HepG2 (cell line): ENCODE results near the gene CAMK2D. TPM values are rescaled to one million over a fixed set of nuclear protein-coding genes. Genes with fewer than 3 reads are reported as not detected.

ENCODE experiments used
- ELF1 ChIP-seq: sonication (generic); formaldehyde crosslinking; IDR thresholded peaks from 2 replicates; pipeline ENCODE4 v1.4.0; 2020; ENCODE audit warnings: missing genetic modification reagents
- FOSL1 ChIP-seq: sonication (generic); formaldehyde crosslinking; IDR thresholded peaks from 2 replicates; pipeline ENCODE4 v1.9.0; 2021; ENCODE audit warnings: missing genetic modification reagents, borderline replicate concordance
- FUBP1 ChIP-seq: sonication (generic); formaldehyde crosslinking; IDR thresholded peaks from 2 replicates; pipeline ENCODE4 v1.5.1; 2020; ENCODE audit warnings: missing genetic modification reagents, mild to moderate bottlenecking, borderline replicate concordance
- GLI4 ChIP-seq: sonication (generic); formaldehyde crosslinking; IDR thresholded peaks from 2 replicates; pipeline ENCODE4 v1.5.1; 2020; ENCODE audit warnings: missing genetic modification reagents, mild to moderate bottlenecking, moderate library complexity, borderline replicate concordance
- MEF2D ChIP-seq: sonication (generic); formaldehyde crosslinking; IDR thresholded peaks from 2 replicates; pipeline ENCODE4 v1.5.1; 2020; ENCODE audit warnings: mild to moderate bottlenecking, missing genetic modification reagents
- MEIS2 ChIP-seq: sonication (generic); formaldehyde crosslinking; IDR thresholded peaks from 2 replicates; pipeline ENCODE4 v1.9.0; 2021; ENCODE audit warnings: mild to moderate bottlenecking, missing genetic modification reagents
- MTA3 ChIP-seq: sonication (generic); formaldehyde crosslinking; IDR thresholded peaks from 2 replicates; pipeline ENCODE4 v1.4.0; 2020; ENCODE audit warnings: missing genetic modification reagents
- NFRKB ChIP-seq: fragments of 450-650 bp; IDR thresholded peaks from 2 replicates; pipeline ENCODE4 v1.6.1; 2017
- SALL2 ChIP-seq: sonication (generic); formaldehyde crosslinking; IDR thresholded peaks from 2 replicates; pipeline ENCODE4 v1.8.1; 2023; ENCODE audit warnings: mild to moderate bottlenecking, missing genetic modification reagents, inconsistent platforms
- SMAD1 ChIP-seq: sonication (generic); formaldehyde crosslinking; IDR thresholded peaks from 2 replicates; pipeline ENCODE4 v1.4.0; 2020; ENCODE audit warnings: missing genetic modification reagents, low read depth, mild to moderate bottlenecking, borderline replicate concordance
- SP4 ChIP-seq: sonication (generic); formaldehyde crosslinking; IDR thresholded peaks from 2 replicates; pipeline ENCODE4 v1.8.1; 2023; ENCODE audit warnings: mild to moderate bottlenecking, missing genetic modification reagents
- SRSF9 ChIP-seq: fragments of 200-400 bp; formaldehyde crosslinking; IDR thresholded peaks from 2 replicates; pipeline ENCODE4 v1.6.1; 2018; ENCODE audit warnings: borderline replicate concordance, mild to moderate bottlenecking, low read depth, low read length; ENCODE audit not compliant: insufficient read depth, poor library complexity, severe bottlenecking
- TSC22D2 ChIP-seq: sonication (generic); formaldehyde crosslinking; IDR thresholded peaks from 2 replicates; pipeline ENCODE4 v1.5.1; 2020; ENCODE audit warnings: missing genetic modification reagents, mild to moderate bottlenecking, borderline replicate concordance
- ZBTB8A ChIP-seq: sonication (generic); formaldehyde crosslinking; IDR thresholded peaks from 2 replicates; pipeline ENCODE4 v1.4.0; 2020; ENCODE audit warnings: mild to moderate bottlenecking, low read depth, missing genetic modification reagents, borderline replicate concordance
- ZC3H13 ChIP-seq: sonication (generic); formaldehyde crosslinking; IDR thresholded peaks from 2 replicates; pipeline ENCODE4 v1.8.1; 2023; ENCODE audit warnings: mild to moderate bottlenecking, missing genetic modification reagents, moderate library complexity
- ZFP62 ChIP-seq: sonication (generic); formaldehyde crosslinking; IDR thresholded peaks from 2 replicates; pipeline ENCODE4 v1.4.0; 2020; ENCODE audit warnings: missing genetic modification reagents
- ZHX1 ChIP-seq: sonication (generic); formaldehyde crosslinking; IDR thresholded peaks from 2 replicates; pipeline ENCODE4 v1.8.1; 2022; ENCODE audit warnings: low read depth, mild to moderate bottlenecking, missing genetic modification reagents
- ZNF441 ChIP-seq: sonication (generic); formaldehyde crosslinking; IDR thresholded peaks from 2 replicates; pipeline ENCODE4 v1.7.0; 2021; ENCODE audit warnings: missing genetic modification reagents, borderline replicate concordance
- ZNF503 ChIP-seq: sonication (generic); formaldehyde crosslinking; IDR thresholded peaks from 2 replicates; pipeline ENCODE4 v1.4.0; 2020; ENCODE audit warnings: missing genetic modification reagents
- ZNF549 ChIP-seq: sonication (generic); formaldehyde crosslinking; IDR thresholded peaks from 2 replicates; pipeline ENCODE4 v1.5.0; 2020; ENCODE audit warnings: missing genetic modification reagents
- ZNF564 ChIP-seq: sonication (generic); formaldehyde crosslinking; IDR thresholded peaks from 2 replicates; pipeline ENCODE4 v1.8.1; 2023; ENCODE audit warnings: mild to moderate bottlenecking, missing genetic modification reagents
- ZSCAN20 ChIP-seq: sonication (generic); formaldehyde crosslinking; IDR thresholded peaks from 2 replicates; pipeline ENCODE4 v1.4.0; 2020; ENCODE audit warnings: missing genetic modification reagents, mild to moderate bottlenecking, borderline replicate concordance
- polyA plus RNA-seq, 8 experiments: library from polyadenylated mRNA; depleted of rRNA in 3 of 8; stranded (reverse) in 7 of 8; unstranded in 1 of 8; fragments of >200 nt; fragmentation: Illumina TruSeq in 4 of 8; extraction: Trizol in 4 of 8; gene quantifications; 2 replicates each; pipeline versions ENCODE4 v1.2.1 to v1.2.3, GENCODE V29; 2011 to 2016; ENCODE audit warnings: low read depth in 4 of 8, missing spikeins in 1 of 8, mixed read lengths in 1 of 8; ENCODE audit not compliant: insufficient read depth in 1 of 8
- total RNA-seq, 5 experiments: library from RNA; depleted of rRNA; stranded (reverse); fragments of >200 nt; fragmentation: Illumina TruSeq; extraction: Trizol; gene quantifications; 2 replicates each; pipeline ENCODE4 v1.2.3, GENCODE V29; 2016; ENCODE audit warnings: low read depth in 1 of 5
- TF ChIP-seq, protein P1 (sequence below): IDR thresholded peaks from 2 replicates; pipeline ENCODE4 v1.6.1; 2018; ENCODE audit warnings: missing genetic modification reagents, mild to moderate bottlenecking, missing compliant biosample characterization

The CAMK2D gene
- total and polyA plus RNA-seq, 2 of the 13 experiments (the other 11 are each of a cell fraction or from before 2014, with no cell fraction given) = 18.0 to 65.4 TPM

DNA sequence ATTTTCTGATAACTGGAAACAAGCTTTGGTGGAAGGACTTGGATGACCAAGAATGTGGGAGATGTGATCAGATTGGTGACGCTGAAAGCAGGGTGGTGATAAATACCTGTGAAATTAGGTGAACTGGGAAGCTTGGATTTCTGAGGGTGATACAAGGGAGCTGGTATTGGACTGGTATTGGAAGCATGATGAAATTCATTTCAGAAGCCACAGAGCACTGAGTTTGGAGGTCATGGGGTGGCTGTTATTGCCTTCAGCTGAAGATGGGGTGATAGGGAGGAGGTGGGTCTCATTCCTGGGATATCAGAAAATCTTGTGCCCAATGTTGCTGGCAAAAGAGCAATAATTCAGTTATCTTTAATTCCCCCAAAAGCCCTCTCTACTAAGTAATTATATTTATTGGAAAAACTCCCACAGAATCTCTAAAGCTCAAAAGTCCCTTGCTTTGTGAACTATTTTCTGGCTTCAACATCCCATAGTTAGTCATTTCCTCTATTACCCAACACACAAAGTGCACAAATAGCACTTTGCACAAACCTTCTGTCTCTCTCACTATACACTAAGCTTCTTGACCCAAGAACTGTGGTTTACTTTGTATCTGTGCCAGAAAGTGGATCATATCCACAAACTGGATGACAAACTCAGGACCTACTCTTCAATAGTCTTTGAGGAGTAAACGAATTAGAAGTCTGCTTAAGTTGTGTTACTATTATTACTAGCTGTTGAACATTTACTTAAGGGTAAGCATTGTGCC is 23.1 kb upstream of the CAMK2D start (continued):
- TF ChIP-seq, protein P1, sequence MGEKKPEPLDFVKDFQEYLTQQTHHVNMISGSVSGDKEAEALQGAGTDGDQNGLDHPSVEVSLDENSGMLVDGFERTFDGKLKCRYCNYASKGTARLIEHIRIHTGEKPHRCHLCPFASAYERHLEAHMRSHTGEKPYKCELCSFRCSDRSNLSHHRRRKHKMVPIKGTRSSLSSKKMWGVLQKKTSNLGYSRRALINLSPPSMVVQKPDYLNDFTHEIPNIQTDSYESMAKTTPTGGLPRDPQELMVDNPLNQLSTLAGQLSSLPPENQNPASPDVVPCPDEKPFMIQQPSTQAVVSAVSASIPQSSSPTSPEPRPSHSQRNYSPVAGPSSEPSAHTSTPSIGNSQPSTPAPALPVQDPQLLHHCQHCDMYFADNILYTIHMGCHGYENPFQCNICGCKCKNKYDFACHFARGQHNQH (CRISPR knock-in tag) = no peak
- TF ChIP-seq ZFP62 (CRISPR knock-in tag) (no peak), ELF1 (peak; percentile 66), GLI4 (CRISPR knock-in tag) (no peak), SRSF9 (no peak), TSC22D2 (no peak), ZNF503 (CRISPR knock-in tag) (no peak), ZNF549 (no peak), SP4 (CRISPR knock-in tag) (no peak), SMAD1 (CRISPR knock-in tag) (no peak), ZSCAN20 (CRISPR knock-in tag) (0 out of 2 replicates have a peak, but pooled peaks have one; percentile 61), MEF2D (CRISPR knock-in tag) (no peak), ZBTB8A (CRISPR knock-in tag) (no peak), ZNF441 (no peak), ZC3H13 (CRISPR knock-in tag) (no peak), SALL2 (CRISPR knock-in tag) (no peak), NFRKB (no peak), ZNF564 (CRISPR knock-in tag) (no peak), FOSL1 (CRISPR knock-in tag) (peak; percentile 87), FUBP1 (CRISPR knock-in tag) (no peak), MTA3 (CRISPR knock-in tag) (no peak), ZHX1 (CRISPR knock-in tag) (no peak), MEIS2 (CRISPR knock-in tag) (no peak)
